AG04450 (cell line): Measurements from ENCODE around the gene TTBK1. TPM values are rescaled to one million over a fixed set of nuclear protein-coding genes. Genes with fewer than 3 reads are reported as not detected.

Source experiments
- CTCF ChIA-PET: fragments of 300-600, 350-600 bp; formaldehyde crosslinking; extraction: SDS; loops from one replicate; lab custom pipeline; 2022; ENCODE audit warnings: antibody characterized with exemption, inconsistent platforms; lab: Charles Lee
- POLR2A ChIA-PET: fragments of 350-600 bp; formaldehyde crosslinking; extraction: SDS; loops from one replicate; lab custom pipeline; 2021; ENCODE audit warnings: antibody characterized with exemption, inconsistent platforms; lab: Yijun Ruan, JAX
- DNase-seq: peaks from one replicate; pipeline ENCODE4 v3.0.0-alpha.2; 2011; ENCODE audit warnings: low read depth, low spot score
- H3K27ac ChIP-seq: one replicate; pipeline ENCODE4 v1.5.1; 2012; ENCODE audit warnings: low read depth, low read length, control low read depth
- H3K27me3 ChIP-seq: one replicate; pipeline ENCODE4 v1.6.0; 2012; ENCODE audit warnings: low read length; ENCODE audit not compliant: control insufficient read depth, insufficient read depth
- H3K4me3 ChIP-seq: 2 replicates; pipeline ENCODE4 v1.5.1; 2011; ENCODE audit warnings: mild to moderate bottlenecking, low read depth, low read length, control low read depth
- H3K9me3 ChIP-seq: 2 replicates; pipeline ENCODE4 v1.5.1; 2012; ENCODE audit warnings: low read length; ENCODE audit not compliant: control insufficient read depth, insufficient read depth
- CTCF ChIP-seq: IDR thresholded peaks from 2 replicates; pipeline ENCODE4 v1.5.1; 2011; ENCODE audit warnings: low read depth, low read length, control low read depth, inconsistent platforms
- polyA plus RNA-seq: library from polyadenylated mRNA; depleted of rRNA; stranded (reverse); fragments of >200 nt; gene quantifications from 2 replicates; pipeline ENCODE4 v1.2.3, GENCODE V29; 2011

Gene TTBK1
- polyA plus RNA-seq, 1 experiment = not detected

DNA sequence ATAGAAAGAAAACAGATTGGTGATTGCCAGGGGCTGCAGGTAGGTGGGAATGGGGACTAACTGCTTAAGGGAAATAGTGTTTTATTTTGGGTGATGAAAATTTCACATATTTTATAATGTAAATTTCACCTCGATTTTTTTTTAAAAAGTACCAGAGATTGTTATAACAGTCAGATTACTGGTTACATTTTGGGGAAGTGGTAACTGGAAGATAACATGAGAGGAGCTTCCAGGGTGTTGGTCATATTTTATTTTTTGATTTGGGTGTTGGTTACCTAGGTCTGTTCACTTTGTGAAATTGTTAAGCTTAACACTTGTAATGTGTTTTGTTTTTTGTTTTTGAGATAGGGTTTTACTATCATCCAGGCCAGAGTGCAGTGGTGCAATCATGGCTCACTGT is 82.6 kb downstream of the TTBK1 start:
- TF ChIP-seq CTCF = no peak
- POLR2A ChIA-PET = no interaction called here
- Histone ChIP-seq H3K27me3 (no peaks in the 10 kb centered on the region), H3K4me3 (no peak overlapping the region), H3K9me3 (no peaks in the 10 kb centered on the region), H3K27ac (no peak overlapping the region)
- no peak for DNase-seq
- CTCF ChIA-PET = interaction anchor here (1.0 kb wide), 1 partner anchor 62 kb away, joined by 3 read pairs; no protein-coding TSS in a partner anchor

GRCh38 chr6:43328528-43328927 is 85.2 kb downstream of the TTBK1 start:
- DNase-seq = no peak
- Histone ChIP-seq H3K9me3 (no peaks in the 10 kb centered on the region), H3K27me3 (no peaks in the 10 kb centered on the region), H3K4me3 (no peak overlapping the region), H3K27ac (no peak overlapping the region)
- CTCF ChIA-PET = no interaction called here
- POLR2A ChIA-PET = no interaction called here
- TF ChIP-seq CTCF = no peak

DNA sequence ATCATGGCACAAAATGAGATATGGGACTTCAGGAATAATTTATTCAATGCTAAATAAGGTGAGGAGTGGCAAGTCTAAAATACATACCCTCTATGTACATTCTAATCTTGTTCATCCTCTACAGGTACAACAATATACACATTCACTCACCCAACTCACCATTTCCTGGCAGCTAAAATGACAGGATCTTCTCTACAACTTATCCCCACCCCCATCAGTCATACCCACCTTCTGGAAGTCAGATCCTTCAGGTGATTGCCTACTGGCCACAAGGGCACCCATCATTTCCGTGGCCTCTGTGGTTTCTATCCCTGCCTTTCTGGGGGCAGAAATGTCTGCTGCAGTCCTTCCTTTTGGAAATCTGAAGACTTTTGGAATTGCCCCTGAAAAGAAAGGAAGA is 88.2 kb downstream of the TTBK1 start:
- TF ChIP-seq CTCF = no peak
- Histone ChIP-seq H3K27ac (no peak overlapping the region), H3K4me3 (no peak overlapping the region), H3K9me3 (no peaks in the 10 kb centered on the region), H3K27me3 (no peaks in the 10 kb centered on the region)
- DNase-seq = no peak
- ChIA-PET CTCF (no interaction called here), POLR2A (no interaction called here)

DNA sequence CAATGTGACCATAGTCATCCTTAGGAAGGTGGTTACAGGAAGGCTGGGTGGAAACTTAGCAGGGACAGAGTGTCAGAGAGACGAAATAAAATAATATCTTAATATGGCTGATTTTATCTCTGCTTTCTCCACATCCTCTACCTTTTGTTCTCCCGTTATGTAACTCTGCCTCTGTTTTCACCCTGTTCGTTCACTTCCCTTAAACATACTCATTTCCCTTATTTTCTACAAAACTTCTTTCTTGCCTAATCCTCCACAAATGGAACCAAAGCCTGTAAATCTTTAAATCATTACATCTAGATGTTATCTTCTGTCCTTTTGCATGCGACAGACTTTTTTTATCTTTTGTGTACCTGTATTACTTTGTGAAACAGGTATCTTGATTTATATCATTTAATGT is 88.6 kb downstream of the TTBK1 start:
- TF ChIP-seq CTCF = no peak
- POLR2A ChIA-PET = no interaction called here
- no peak for DNase-seq
- Histone ChIP-seq H3K4me3 (no peak overlapping the region), H3K27ac (no peak overlapping the region), H3K27me3 (no peaks in the 10 kb centered on the region), H3K9me3 (no peaks in the 10 kb centered on the region)
- CTCF ChIA-PET = no interaction called here

DNA sequence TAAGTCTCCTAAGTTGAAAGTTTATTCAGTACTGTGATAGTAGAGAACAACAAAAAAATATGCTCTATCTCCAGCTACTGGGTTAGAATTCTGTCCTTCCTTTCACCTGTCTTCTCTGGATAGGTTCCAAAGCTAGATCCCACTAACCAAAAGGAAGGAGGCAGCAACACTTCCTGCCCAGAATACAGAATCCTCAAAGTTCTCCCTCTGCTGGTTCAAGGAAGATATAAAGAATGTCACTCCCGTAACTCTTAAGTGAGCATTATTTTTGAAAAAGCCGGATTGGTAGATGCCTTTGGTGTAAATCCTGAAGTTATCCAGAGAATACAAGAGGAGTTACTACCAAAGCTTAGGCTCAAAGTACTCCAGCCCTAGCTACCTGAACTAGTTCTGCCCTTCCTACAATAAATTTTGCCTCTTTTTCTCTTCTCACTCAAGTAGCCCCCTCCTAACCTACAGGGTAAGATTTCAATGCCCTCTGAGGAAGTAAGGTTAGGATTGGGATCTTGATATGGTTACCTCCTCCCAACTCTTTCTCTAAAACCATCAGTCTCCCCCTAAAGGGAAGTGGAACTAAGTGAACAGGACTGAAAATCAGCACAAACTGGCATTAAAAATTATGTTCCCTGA is 91.3 kb downstream of the TTBK1 start:
- H3K9me3 ChIP-seq = no peaks in the 10 kb centered on the region
- TF ChIP-seq CTCF = peak; percentile 71
- ChIA-PET POLR2A (no interaction called here), CTCF (interaction anchor here (0.6 to 3.9 kb wide), 25 partner anchors 9 to 178 kb away, joined by 3 to 47 read pairs (median 4); partner anchors contain the start of genes CRIP3 and DNPH1)
- DNase-seq = peak; percentile 13
- H3K27me3 ChIP-seq = no peaks in the 10 kb centered on the region
- no peak overlapping the region for H3K4me3 ChIP-seq
- no peak overlapping the region for H3K27ac ChIP-seq
